ENCODE data around the gene UNC5C. TPM values are rescaled to one million over a fixed set of nuclear protein-coding genes. Genes with fewer than 3 reads are reported as not detected.

Gene UNC5C
- total RNA-seq, 2 experiments from 2014 or later, result not detected

GRCh38 chr4:95594013-95594412, 45.2 kb upstream of the UNC5C start:
- Histone ChIP-seq H3K9me2 (ENCODE audit: insufficient read depth, low read length) (no peaks in the 10 kb centered on the region), H3K9me3 (ENCODE audit: low read length) (no peaks in the 10 kb centered on the region), H3K27ac (ENCODE audit: low read depth, low read length, poor library complexity, severe bottlenecking) (no peak overlapping the region), H2AFZ (ENCODE audit: low read length) (no peak overlapping the region), H3K4me1 (ENCODE audit: insufficient read depth, low read length, poor library complexity, severe bottlenecking) (no peaks in the 10 kb centered on the region), H4K20me1 (ENCODE audit: insufficient read depth, low read length) (no peaks in the 10 kb centered on the region), H3K79me2 (ENCODE audit: insufficient read depth, low read depth, low read length) (no peaks in the 10 kb centered on the region), H3K4me2 (ENCODE audit: low read length) (no peak overlapping the region), H3K36me3 (ENCODE audit: insufficient read depth, low read length) (no peaks in the 10 kb centered on the region), H3K4me3 (ENCODE audit: low read depth, low read length, poor library complexity, severe bottlenecking) (no peak overlapping the region)
- no peak for TF ChIP-seq EZH2phosphoT487 (IDR thresholded peaks at IDR 0.05; ENCODE audit: borderline replicate concordance, low read depth, low read length)
- TF ChIP-seq, protein P1, sequence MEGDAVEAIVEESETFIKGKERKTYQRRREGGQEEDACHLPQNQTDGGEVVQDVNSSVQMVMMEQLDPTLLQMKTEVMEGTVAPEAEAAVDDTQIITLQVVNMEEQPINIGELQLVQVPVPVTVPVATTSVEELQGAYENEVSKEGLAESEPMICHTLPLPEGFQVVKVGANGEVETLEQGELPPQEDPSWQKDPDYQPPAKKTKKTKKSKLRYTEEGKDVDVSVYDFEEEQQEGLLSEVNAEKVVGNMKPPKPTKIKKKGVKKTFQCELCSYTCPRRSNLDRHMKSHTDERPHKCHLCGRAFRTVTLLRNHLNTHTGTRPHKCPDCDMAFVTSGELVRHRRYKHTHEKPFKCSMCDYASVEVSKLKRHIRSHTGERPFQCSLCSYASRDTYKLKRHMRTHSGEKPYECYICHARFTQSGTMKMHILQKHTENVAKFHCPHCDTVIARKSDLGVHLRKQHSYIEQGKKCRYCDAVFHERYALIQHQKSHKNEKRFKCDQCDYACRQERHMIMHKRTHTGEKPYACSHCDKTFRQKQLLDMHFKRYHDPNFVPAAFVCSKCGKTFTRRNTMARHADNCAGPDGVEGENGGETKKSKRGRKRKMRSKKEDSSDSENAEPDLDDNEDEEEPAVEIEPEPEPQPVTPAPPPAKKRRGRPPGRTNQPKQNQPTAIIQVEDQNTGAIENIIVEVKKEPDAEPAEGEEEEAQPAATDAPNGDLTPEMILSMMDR (conservative IDR thresholded peaks at IDR 0.05; ENCODE audit: low read length), result no peak
- no peak for DNase-seq (ENCODE audit: low spot score)
- ChIA-PET CTCF (ENCODE audit: unreplicated experiment) (no interaction called here), POLR2A (no interaction called here)
- intact Hi-C loops (cut with micrococcal nuclease; ENCODE audit: unreplicated experiment), result no loop called here
- no TSS peak for BruUV-seq (replicated peaks)

GRCh38 chr4:95591278-95591677, 42.5 kb upstream of the UNC5C start:
- Histone ChIP-seq H4K20me1 (ENCODE audit: insufficient read depth, low read length) (no peaks in the 10 kb centered on the region), H3K9me2 (ENCODE audit: insufficient read depth, low read length) (no peaks in the 10 kb centered on the region), H3K27ac (ENCODE audit: low read depth, low read length, poor library complexity, severe bottlenecking) (no peak overlapping the region), H3K36me3 (ENCODE audit: insufficient read depth, low read length) (no peaks in the 10 kb centered on the region), H2AFZ (ENCODE audit: low read length) (no peak overlapping the region), H3K4me2 (ENCODE audit: low read length) (no peak overlapping the region), H3K9me3 (ENCODE audit: low read length) (no peaks in the 10 kb centered on the region), H3K79me2 (ENCODE audit: insufficient read depth, low read depth, low read length) (no peaks in the 10 kb centered on the region), H3K4me3 (ENCODE audit: low read depth, low read length, poor library complexity, severe bottlenecking) (no peak overlapping the region), H3K4me1 (ENCODE audit: insufficient read depth, low read length, poor library complexity, severe bottlenecking) (no peaks in the 10 kb centered on the region)
- intact Hi-C loops (cut with micrococcal nuclease; ENCODE audit: unreplicated experiment), result no loop called here
- no TSS peak for BruUV-seq (replicated peaks)
- ChIA-PET CTCF (ENCODE audit: unreplicated experiment) (no interaction called here), POLR2A (no interaction called here)
- TF ChIP-seq, protein P1 (conservative IDR thresholded peaks at IDR 0.05; ENCODE audit: low read length), result no peak
- DNase-seq (ENCODE audit: low spot score), result no peak

DNA sequence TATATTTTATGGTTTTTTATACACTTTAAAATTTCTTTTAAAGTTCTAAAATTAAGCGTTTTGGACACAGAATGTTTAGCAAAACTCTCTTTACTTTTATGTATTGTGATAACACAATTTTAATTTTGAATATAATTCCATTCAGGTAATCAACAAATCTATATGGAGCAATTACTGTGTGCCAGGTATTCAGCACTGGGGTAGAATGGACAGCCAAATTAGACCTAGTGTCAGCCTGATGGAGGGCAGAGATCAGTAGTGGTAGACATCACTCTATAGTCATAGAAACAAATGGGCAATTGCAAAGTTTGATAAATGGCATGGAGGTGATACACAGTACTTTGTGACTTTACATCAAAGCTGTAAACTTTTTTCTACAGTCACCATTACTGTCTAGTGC, 41.8 kb upstream of the UNC5C start:
- H3K4me1 ChIP-seq (ENCODE audit: insufficient read depth, low read length, poor library complexity, severe bottlenecking), result no peaks in the 10 kb centered on the region
- BruUV-seq (replicated peaks), result no TSS peak
- H3K79me2 ChIP-seq (ENCODE audit: insufficient read depth, low read depth, low read length), result no peaks in the 10 kb centered on the region
- intact Hi-C loops (cut with micrococcal nuclease; ENCODE audit: unreplicated experiment), result no loop called here
- TF ChIP-seq EZH2phosphoT487 (IDR thresholded peaks at IDR 0.05; ENCODE audit: borderline replicate concordance, low read depth, low read length), result no peak
- TF ChIP-seq, protein P1 (conservative IDR thresholded peaks at IDR 0.05; ENCODE audit: low read length), result no peak
- CTCF ChIA-PET (ENCODE audit: unreplicated experiment), result no interaction called here
- no peak overlapping the region for H3K27ac ChIP-seq (ENCODE audit: low read depth, low read length, poor library complexity, severe bottlenecking)
- H3K9me2 ChIP-seq (ENCODE audit: insufficient read depth, low read length), result no peaks in the 10 kb centered on the region
- H4K20me1 ChIP-seq (ENCODE audit: insufficient read depth, low read length), result no peaks in the 10 kb centered on the region
- no peak overlapping the region for H2AFZ ChIP-seq (ENCODE audit: low read length)
- no peak overlapping the region for H3K4me2 ChIP-seq (ENCODE audit: low read length)
- H3K36me3 ChIP-seq (ENCODE audit: insufficient read depth, low read length), result no peaks in the 10 kb centered on the region
- H3K4me3 ChIP-seq (ENCODE audit: low read depth, low read length, poor library complexity, severe bottlenecking), result no peak overlapping the region
- no peak for DNase-seq (ENCODE audit: low spot score)
- no peaks in the 10 kb centered on the region for H3K9me3 ChIP-seq (ENCODE audit: low read length)
- POLR2A ChIA-PET, result no interaction called here
